Right atrium auricular region (tissue), 2 donors: Measurements from ENCODE around the gene GXYLT2. TPM values are rescaled to one million over a fixed set of nuclear protein-coding genes. Genes with fewer than 3 reads are reported as not detected.

Experiments
- DNase-seq: peaks from one replicate; pipeline ENCODE4 v3.0.0-alpha.2; 2019; ENCODE audit warnings: low spot score
- H3K27ac ChIP-seq, 2 donors: fragments of 200-600 bp; sonication (generic); 1 replicate in 1 of 2; 2 replicates in 1 of 2; pipeline ENCODE4 v1.5.1; 2016 to 2019
- H3K27me3 ChIP-seq, 2 donors: fragments of 200-600 bp; sonication (generic); one replicate each; pipeline versions ENCODE4 v1.5.1 to v1.6.0; 2017 to 2019
- H3K36me3 ChIP-seq: fragments of 200-600 bp; sonication (generic); one replicate; pipeline ENCODE4 v1.5.1; 2016
- H3K4me1 ChIP-seq, 2 donors: fragments of 200-600 bp; sonication (generic); one replicate each; pipeline versions ENCODE4 v1.5.1 to v1.6.0; 2017 to 2019
- H3K4me3 ChIP-seq, 2 donors: fragments of 200-600 bp; sonication (generic); 1 replicate in 1 of 2; 2 replicates in 1 of 2; pipeline ENCODE4 v1.5.1; 2017 to 2019; ENCODE audit warnings: mild to moderate bottlenecking in 1 of 2, moderate library complexity in 1 of 2
- H3K9me3 ChIP-seq, 2 donors: fragments of 200-600 bp; sonication (generic); one replicate each; pipeline ENCODE4 v1.5.1; 2019
- total RNA-seq, 2 donors: library from RNA; depleted of rRNA; stranded (reverse); fragments of >200 nt; gene quantifications; one replicate each; pipeline ENCODE4 v1.1.0, GENCODE V29; 2016
- TF ChIP-seq, protein P1 (sequence below), 2 donors: fragments of 200-600 bp; sonication (generic); IDR thresholded peaks; one replicate each; pipeline ENCODE4 v1.5.1; 2019; ENCODE audit warnings: antibody characterized with exemption in 2 of 2

Gene GXYLT2, protein sequence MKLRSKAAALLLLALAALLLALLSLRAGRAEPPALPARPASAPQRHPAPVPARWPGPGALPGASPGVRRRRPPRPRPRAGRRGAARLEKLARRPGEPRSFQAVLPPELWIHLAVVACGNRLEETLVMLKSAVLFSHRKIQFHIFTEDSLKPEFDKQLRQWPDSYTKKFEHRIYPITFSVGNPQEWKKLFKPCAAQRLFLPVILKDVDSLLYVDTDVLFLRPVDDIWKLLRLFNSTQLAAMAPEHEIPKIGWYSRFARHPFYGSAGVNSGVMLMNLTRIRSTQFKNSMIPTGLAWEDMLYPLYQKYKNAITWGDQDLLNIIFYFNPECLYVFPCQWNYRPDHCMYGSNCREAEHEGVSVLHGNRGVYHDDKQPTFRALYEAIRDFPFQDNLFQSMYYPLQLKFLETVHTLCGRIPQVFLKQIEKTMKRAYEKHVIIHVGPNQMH
- total RNA-seq, result 10 to 100 TPM; 31.7 to 37.3 TPM

DNA sequence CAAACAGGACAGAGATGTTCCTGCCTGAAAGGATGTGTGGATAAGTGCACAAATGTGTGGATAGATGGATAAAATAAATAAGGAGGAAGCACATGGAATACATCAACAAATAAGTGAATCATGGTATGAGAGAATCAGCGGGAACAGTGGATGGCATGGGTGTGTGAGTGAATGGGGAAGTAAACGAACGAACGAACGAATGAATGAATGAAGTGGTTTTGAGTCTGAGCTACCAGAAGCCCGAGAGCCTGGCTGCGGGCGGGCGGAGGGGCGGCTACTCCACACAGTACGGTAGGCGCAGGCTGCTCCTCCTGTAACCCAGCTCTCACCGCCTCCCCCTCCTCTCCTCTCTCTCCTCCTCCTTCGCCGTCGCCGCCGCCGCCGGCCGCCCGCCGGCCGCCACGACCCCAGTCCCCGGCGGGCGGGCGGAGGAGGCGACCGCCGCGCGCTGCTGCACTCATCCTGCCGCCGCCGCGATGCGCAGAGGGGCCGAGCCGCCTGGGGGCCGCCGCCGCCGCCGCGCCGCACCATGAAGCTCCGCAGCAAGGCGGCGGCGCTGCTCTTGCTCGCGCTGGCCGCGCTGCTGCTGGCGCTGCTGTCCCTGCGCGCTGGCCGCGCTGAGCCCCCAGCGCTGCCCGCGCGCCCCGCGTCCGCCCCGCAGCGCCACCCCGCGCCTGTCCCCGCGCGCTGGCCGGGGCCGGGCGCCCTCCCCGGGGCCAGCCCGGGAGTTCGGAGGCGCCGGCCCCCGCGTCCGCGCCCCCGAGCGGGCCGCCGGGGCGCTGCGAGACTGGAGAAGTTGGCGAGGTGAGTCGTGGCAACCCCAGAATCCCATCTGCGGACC lies at the start of gene GXYLT2:
TSS of gene GXYLT2 (plus strand) at position 342 of the 841 bp plus-strand sequence. CDS start at position 530, 188 bp downstream.
- peak; percentile 75 for DNase-seq
- Histone ChIP-seq H3K4me1 (peaks cover 0 to 43% of the 10 kb centered on the region in 2 donors), H3K27me3 (no peaks in the 10 kb centered on the region), H3K27ac (peak within 1 kb of the TSS; percentile 79 to 84), H3K36me3 (no peaks in the 10 kb centered on the region), H3K4me3 (peak within 1 kb of the TSS; percentile 47 to 51), H3K9me3 (peaks cover 0 to 5% of the 10 kb centered on the region in 2 donors)
- TF ChIP-seq, protein P1, sequence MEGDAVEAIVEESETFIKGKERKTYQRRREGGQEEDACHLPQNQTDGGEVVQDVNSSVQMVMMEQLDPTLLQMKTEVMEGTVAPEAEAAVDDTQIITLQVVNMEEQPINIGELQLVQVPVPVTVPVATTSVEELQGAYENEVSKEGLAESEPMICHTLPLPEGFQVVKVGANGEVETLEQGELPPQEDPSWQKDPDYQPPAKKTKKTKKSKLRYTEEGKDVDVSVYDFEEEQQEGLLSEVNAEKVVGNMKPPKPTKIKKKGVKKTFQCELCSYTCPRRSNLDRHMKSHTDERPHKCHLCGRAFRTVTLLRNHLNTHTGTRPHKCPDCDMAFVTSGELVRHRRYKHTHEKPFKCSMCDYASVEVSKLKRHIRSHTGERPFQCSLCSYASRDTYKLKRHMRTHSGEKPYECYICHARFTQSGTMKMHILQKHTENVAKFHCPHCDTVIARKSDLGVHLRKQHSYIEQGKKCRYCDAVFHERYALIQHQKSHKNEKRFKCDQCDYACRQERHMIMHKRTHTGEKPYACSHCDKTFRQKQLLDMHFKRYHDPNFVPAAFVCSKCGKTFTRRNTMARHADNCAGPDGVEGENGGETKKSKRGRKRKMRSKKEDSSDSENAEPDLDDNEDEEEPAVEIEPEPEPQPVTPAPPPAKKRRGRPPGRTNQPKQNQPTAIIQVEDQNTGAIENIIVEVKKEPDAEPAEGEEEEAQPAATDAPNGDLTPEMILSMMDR (IDR thresholded peaks at IDR 0.05), result no peak

- no peak overlapping the region for H3K27ac ChIP-seq
- peaks cover 30% of the 10 kb centered on the region for H3K36me3 ChIP-seq
These were observed 48.8 kb upstream of the GXYLT2 start for GRCh38 chr3:72839057-72839456.

DNA sequence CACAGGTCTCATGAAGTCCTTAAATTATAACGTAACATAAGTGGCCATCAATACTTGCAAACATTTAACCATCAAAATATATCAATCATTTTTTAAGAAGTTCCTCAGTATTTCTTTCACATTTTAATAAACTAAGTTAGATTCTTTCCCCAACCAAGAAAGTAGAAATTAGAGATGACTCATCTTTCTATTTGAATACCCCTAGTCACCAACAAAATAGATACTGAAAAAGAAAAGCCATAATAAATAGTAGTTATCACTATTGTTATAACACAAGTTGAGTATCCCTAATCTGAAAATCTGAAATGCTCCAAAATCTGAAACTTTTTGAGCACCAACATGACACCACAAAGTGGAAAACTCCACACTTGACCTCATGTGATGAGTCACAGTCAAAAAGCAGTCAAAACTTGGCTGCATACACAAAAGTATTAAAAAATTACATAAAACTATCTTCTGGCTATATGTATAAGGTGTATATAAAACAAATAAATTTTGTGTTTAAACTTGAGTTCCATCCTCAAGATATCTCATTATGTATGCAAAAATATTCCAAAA lies 43.3 kb upstream of the GXYLT2 start:
- H3K4me1 ChIP-seq, result peaks cover 0 to 22% of the 10 kb centered on the region in 2 donors
- no peak overlapping the region for H3K27ac ChIP-seq
- TF ChIP-seq, protein P1 (IDR thresholded peaks at IDR 0.05), result no peak
- no peaks in the 10 kb centered on the region for H3K9me3 ChIP-seq
- H3K4me3 ChIP-seq, result no peak overlapping the region
- no peak for DNase-seq
- no peaks in the 10 kb centered on the region for H3K27me3 ChIP-seq
- peaks cover 21% of the 10 kb centered on the region for H3K36me3 ChIP-seq

More at GRCh38 chr3:72839057-72839456, 48.8 kb upstream of the GXYLT2 start:
- H3K9me3 ChIP-seq, result no peaks in the 10 kb centered on the region
- no peak overlapping the region for H3K4me3 ChIP-seq
- no peak for DNase-seq
- H3K4me1 ChIP-seq, result peaks cover 0 to 13% of the 10 kb centered on the region in 2 donors
- no peaks in the 10 kb centered on the region for H3K27me3 ChIP-seq
- TF ChIP-seq, protein P1 (IDR thresholded peaks at IDR 0.05), result no peak

- H3K27ac ChIP-seq, result no peak overlapping the region
- DNase-seq, result no peak
- no peaks in the 10 kb centered on the region for H3K9me3 ChIP-seq
- H3K4me3 ChIP-seq, result no peak overlapping the region
- TF ChIP-seq, protein P1 (IDR thresholded peaks at IDR 0.05), result no peak
- peaks cover 0 to 22% of the 10 kb centered on the region in 2 donors for H3K4me1 ChIP-seq
- H3K27me3 ChIP-seq, result no peaks in the 10 kb centered on the region
- peaks cover 9% of the 10 kb centered on the region for H3K36me3 ChIP-seq
These were observed 41.7 kb upstream of the GXYLT2 start for GRCh38 chr3:72846166-72846565.

GRCh38 chr3:72847282-72847681 lies 40.6 kb upstream of the GXYLT2 start:
- no peaks in the 10 kb centered on the region for H3K36me3 ChIP-seq
- peak overlapping the region; percentile 81 to 84 for H3K27ac ChIP-seq
- no peaks in the 10 kb centered on the region for H3K27me3 ChIP-seq
- no peaks in the 10 kb centered on the region for H3K9me3 ChIP-seq
- peak overlapping the region; percentile 83 to 86 for H3K4me3 ChIP-seq
- TF ChIP-seq, protein P1 (IDR thresholded peaks at IDR 0.05), result no peak
- H3K4me1 ChIP-seq, result peaks cover 0 to 22% of the 10 kb centered on the region in 2 donors
- DNase-seq, result no peak
